Lung microvascular endothelial cell (primary cell): ENCODE measurements around the gene ACAT2. TPM values are rescaled to one million over a fixed set of nuclear protein-coding genes. Genes with fewer than 3 reads are reported as not detected.
A peak's percentile ranks its signal among the peaks of the same experiment; 100 is the strongest.
"Not testable (repeated sequence)": the region's sequence is repeated elsewhere in the genome, so short reads cannot be mapped to it uniquely, and the experiment has no call there.

ENCODE experiments used
- DNase-seq, 2 donors: peaks; one replicate each; pipeline versions ENCODE4 v3.0.0 to v3.0.0-alpha.2; 2010; ENCODE audit warnings: low read depth in 2 of 2
- total RNA-seq: library from RNA; depleted of rRNA; stranded (reverse); fragments of >200 nt; gene quantifications from 2 replicates; pipeline ENCODE4 v1.2.1, GENCODE V29; 2014

Gene ACAT2
- total RNA-seq, 1 donor from 2014 or later = 22.2 TPM

- DNase-seq = peak in 1 of 2 donors; percentile 6
Observed at GRCh38 chr6:159729598-159730331, 32.1 kb upstream of the ACAT2 start.

- no peak for DNase-seq
Observed at GRCh38 chr6:159730332-159730676, 31.5 kb upstream of the ACAT2 start.

GRCh38 chr6:159732550-159732949, 29.3 kb upstream of the ACAT2 start:
- DNase-seq = not testable (repeated sequence)

- DNase-seq = not testable (repeated sequence)
Observed at GRCh38 chr6:159733395-159733794, 28.4 kb upstream of the ACAT2 start.

GRCh38 chr6:159736908-159737307, 24.9 kb upstream of the ACAT2 start:
- DNase-seq = no peak

- DNase-seq = no peak
Observed at GRCh38 chr6:159739341-159739740, 22.5 kb upstream of the ACAT2 start.

GRCh38 chr6:159742165-159742564, 19.7 kb upstream of the ACAT2 start:
- no peak for DNase-seq

- no peak for DNase-seq
Observed at GRCh38 chr6:159745081-159745480, 16.8 kb upstream of the ACAT2 start.

GRCh38 chr6:159746759-159747158, 15.1 kb upstream of the ACAT2 start:
- no peak for DNase-seq

GRCh38 chr6:159748127-159748526, 13.7 kb upstream of the ACAT2 start:
- not testable (repeated sequence) for DNase-seq

GRCh38 chr6:159751448-159751847, 10.4 kb upstream of the ACAT2 start:
- no peak for DNase-seq

GRCh38 chr6:159753081-159753872, 8.6 kb upstream of the ACAT2 start:
- DNase-seq = no peak

GRCh38 chr6:159754401-159754800, 7.4 kb upstream of the ACAT2 start:
- no peak for DNase-seq

GRCh38 chr6:159754959-159755914, 6.6 kb upstream of the ACAT2 start:
- DNase-seq = no peak

- DNase-seq = no peak
Observed at GRCh38 chr6:159756508-159756907, 5.3 kb upstream of the ACAT2 start.

GRCh38 chr6:159758031-159759001, 3.5 kb upstream of the ACAT2 start:
- peak in 1 of 2 donors; percentile 12 for DNase-seq

GRCh38 chr6:159759645-159760044, 2.2 kb upstream of the ACAT2 start:
- DNase-seq = no peak

GRCh38 chr6:159760602-159761057, 1.2 kb upstream of the ACAT2 start:
- peak in 1 of 2 donors; percentile 56 for DNase-seq

- DNase-seq = peak; percentile 41 to 42
Observed at GRCh38 chr6:159761129-159761872, 544 bp upstream of the ACAT2 start.
